ENCODE measurements around the gene HHAT. TPM values are rescaled to one million over a fixed set of nuclear protein-coding genes. Genes with fewer than 3 reads are reported as not detected.

HHAT gene
- total and polyA plus RNA-seq, 2 donors (not counting 3 experiments of a cell fraction or from before 2014, with no cell fraction given), result 2.4 to 4.3 TPM

DNA sequence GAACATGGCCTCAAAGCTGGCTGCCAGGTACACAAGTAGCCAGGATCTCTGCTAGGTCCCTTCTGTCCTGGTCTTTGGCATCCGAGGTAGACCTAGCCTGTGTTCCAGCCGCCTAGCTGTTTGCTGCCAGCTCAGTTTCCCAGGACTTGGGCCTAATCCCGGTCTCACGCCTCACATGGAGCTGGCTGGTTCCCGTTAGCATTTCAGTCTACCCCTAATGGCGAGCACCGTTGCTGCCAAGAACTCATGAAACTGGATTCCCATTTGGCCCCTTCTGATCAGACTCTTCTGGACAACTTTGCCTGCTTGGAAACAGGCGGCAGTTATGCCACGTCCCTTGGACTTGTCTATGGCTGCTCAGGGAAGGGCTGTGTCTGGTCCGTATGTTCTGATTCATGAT, 26.2 kb upstream of the HHAT start:
- no peak overlapping the region for H3K9ac ChIP-seq (replicated peaks; ENCODE audit: extremely low read depth, insufficient read depth, low read length)
- peaks cover 14 to 25% of the 10 kb centered on the region in 2 experiments for H3K27me3 ChIP-seq (ENCODE audit: control insufficient read depth in 2 of 2, insufficient read depth in 2 of 2, low read length in 2 of 2)
- no peaks in the 10 kb centered on the region for H3K4me1 ChIP-seq (ENCODE audit: control insufficient read depth, extremely low read depth, insufficient read depth, low read length)
- no peak overlapping the region for H3K4me2 ChIP-seq (ENCODE audit: insufficient read depth, low read length)
- ChIA-PET POLR2A (no interaction called here), CTCF (interaction anchor here (1.1 to 3.2 kb wide), 4 partner anchors 10 to 160 kb away, joined by 3 to 14 read pairs (median 4); no protein-coding TSS in a partner anchor)
- no peaks in the 10 kb centered on the region for H3K36me3 ChIP-seq (ENCODE audit: control insufficient read depth in 2 of 2, extremely low read depth in 1 of 2, insufficient read depth in 2 of 2, low read length in 2 of 2)
- no peak overlapping the region for H2AFZ ChIP-seq (ENCODE audit: low read depth, low read length)
- no peaks in the 10 kb centered on the region for H3K9me3 ChIP-seq (replicated peaks; ENCODE audit: control insufficient read depth, insufficient read depth, low read length)
- intact Hi-C loops (cut with micrococcal nuclease) (no loop called here), dilution Hi-C loops (cut with MboI; ENCODE audit: extremely low pct_ligation_motif_present, low sequenced_read_pairs) (no loop called here)
- no peaks in the 10 kb centered on the region for H3K79me2 ChIP-seq (ENCODE audit: control insufficient read depth, insufficient read depth, low read length)
- FAIRE-seq (no peak), DNase-seq (ENCODE audit: low read depth, low spot score) (no peak)
- H3K27ac ChIP-seq (ENCODE audit: insufficient read depth, low read depth, low read length), result no peak overlapping the region
- no peaks in the 10 kb centered on the region for H3K9me1 ChIP-seq (replicated peaks; ENCODE audit: control insufficient read depth, extremely low read depth, insufficient read depth, low read length)
- H4K20me1 ChIP-seq (replicated peaks; ENCODE audit: control insufficient read depth, extremely low read depth, insufficient read depth, low read length), result no peaks in the 10 kb centered on the region
- H3K4me3 ChIP-seq (replicated peaks in 1 of 3; ENCODE audit: insufficient read depth in 1 of 3, low read depth in 1 of 3, low read length in 3 of 3), result no peak overlapping the region
- BruUV-seq (replicated peaks), result no TSS peak
- TF ChIP-seq EZH2 (IDR thresholded peaks at IDR 0.05; ENCODE audit: borderline replicate concordance, low read depth, low read length, severe bottlenecking) (no peak), MYC (IDR thresholded peaks at IDR 0.05; ENCODE audit: low read depth, low read length) (no peak)
- TF ChIP-seq, protein P1, sequence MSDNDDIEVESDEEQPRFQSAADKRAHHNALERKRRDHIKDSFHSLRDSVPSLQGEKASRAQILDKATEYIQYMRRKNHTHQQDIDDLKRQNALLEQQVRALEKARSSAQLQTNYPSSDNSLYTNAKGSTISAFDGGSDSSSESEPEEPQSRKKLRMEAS (IDR thresholded peaks at IDR 0.05; ENCODE audit: insufficient read depth, insufficient read length), result no peak

DNA sequence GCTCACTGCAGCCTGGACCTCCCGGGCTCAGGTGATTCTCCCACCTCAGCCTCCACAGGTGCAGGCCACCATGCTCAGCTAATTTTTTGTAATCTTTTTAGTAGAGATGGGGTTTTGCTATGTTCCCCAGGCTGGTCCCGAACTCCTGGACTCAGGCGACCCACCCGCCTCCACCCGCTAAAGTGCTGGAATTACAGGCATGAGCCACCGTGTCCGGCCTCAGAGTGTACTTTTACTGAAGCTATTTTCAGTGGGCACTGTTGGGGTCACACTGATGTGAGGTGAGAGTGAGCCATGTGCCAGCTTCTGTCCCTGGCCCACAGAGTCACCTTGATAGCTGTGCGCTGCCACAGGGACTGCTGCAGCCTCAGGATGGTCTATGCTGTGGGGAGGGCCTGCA, 25.3 kb upstream of the HHAT start:
- Histone ChIP-seq H4K20me1 (replicated peaks; ENCODE audit: control insufficient read depth, extremely low read depth, insufficient read depth, low read length) (no peaks in the 10 kb centered on the region), H3K36me3 (ENCODE audit: control insufficient read depth in 2 of 2, extremely low read depth in 1 of 2, insufficient read depth in 2 of 2, low read length in 2 of 2) (no peaks in the 10 kb centered on the region), H3K4me1 (ENCODE audit: control insufficient read depth, extremely low read depth, insufficient read depth, low read length) (no peaks in the 10 kb centered on the region), H3K27me3 (ENCODE audit: control insufficient read depth in 2 of 2, insufficient read depth in 2 of 2, low read length in 2 of 2) (peaks cover 14 to 25% of the 10 kb centered on the region in 2 experiments), H3K4me2 (ENCODE audit: insufficient read depth, low read length) (no peak overlapping the region), H3K9me1 (replicated peaks; ENCODE audit: control insufficient read depth, extremely low read depth, insufficient read depth, low read length) (no peaks in the 10 kb centered on the region), H3K9me3 (replicated peaks; ENCODE audit: control insufficient read depth, insufficient read depth, low read length) (no peaks in the 10 kb centered on the region), H3K4me3 (replicated peaks in 1 of 3; ENCODE audit: insufficient read depth in 1 of 3, low read depth in 1 of 3, low read length in 3 of 3) (no peak overlapping the region), H3K79me2 (ENCODE audit: control insufficient read depth, insufficient read depth, low read length) (no peaks in the 10 kb centered on the region), H2AFZ (ENCODE audit: low read depth, low read length) (no peak overlapping the region), H3K27ac (ENCODE audit: insufficient read depth, low read depth, low read length) (no peak overlapping the region), H3K9ac (replicated peaks; ENCODE audit: extremely low read depth, insufficient read depth, low read length) (no peak overlapping the region)
- ChIA-PET POLR2A (no interaction called here), CTCF (interaction anchor here (1.3 to 3.2 kb wide), 2 partner anchors 11 to 57 kb away, joined by 4 to 14 read pairs; no protein-coding TSS in a partner anchor)
- intact Hi-C loops (cut with micrococcal nuclease) (no loop called here), dilution Hi-C loops (cut with MboI; ENCODE audit: extremely low pct_ligation_motif_present, low sequenced_read_pairs) (no loop called here)
- FAIRE-seq, result no peak
- BruUV-seq (replicated peaks), result no TSS peak
- no peak for TF ChIP-seq JUN (IDR thresholded peaks at IDR 0.05; ENCODE audit: borderline replicate concordance, insufficient read depth, insufficient read length, low read depth)
- TF ChIP-seq, protein P2, sequence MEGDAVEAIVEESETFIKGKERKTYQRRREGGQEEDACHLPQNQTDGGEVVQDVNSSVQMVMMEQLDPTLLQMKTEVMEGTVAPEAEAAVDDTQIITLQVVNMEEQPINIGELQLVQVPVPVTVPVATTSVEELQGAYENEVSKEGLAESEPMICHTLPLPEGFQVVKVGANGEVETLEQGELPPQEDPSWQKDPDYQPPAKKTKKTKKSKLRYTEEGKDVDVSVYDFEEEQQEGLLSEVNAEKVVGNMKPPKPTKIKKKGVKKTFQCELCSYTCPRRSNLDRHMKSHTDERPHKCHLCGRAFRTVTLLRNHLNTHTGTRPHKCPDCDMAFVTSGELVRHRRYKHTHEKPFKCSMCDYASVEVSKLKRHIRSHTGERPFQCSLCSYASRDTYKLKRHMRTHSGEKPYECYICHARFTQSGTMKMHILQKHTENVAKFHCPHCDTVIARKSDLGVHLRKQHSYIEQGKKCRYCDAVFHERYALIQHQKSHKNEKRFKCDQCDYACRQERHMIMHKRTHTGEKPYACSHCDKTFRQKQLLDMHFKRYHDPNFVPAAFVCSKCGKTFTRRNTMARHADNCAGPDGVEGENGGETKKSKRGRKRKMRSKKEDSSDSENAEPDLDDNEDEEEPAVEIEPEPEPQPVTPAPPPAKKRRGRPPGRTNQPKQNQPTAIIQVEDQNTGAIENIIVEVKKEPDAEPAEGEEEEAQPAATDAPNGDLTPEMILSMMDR (IDR thresholded peaks at IDR 0.05; ENCODE audit: extremely low read depth in 1 of 2, insufficient read depth in 1 of 2, low read depth in 1 of 2, low read length in 2 of 2), result no peak
- TF ChIP-seq MYC (IDR thresholded peaks at IDR 0.05; ENCODE audit: low read depth, low read length), result no peak
- no peak for TF ChIP-seq POLR2AphosphoS5 (IDR thresholded peaks at IDR 0.05; ENCODE audit: insufficient read depth, low read depth, low read length)
- TF ChIP-seq GATA2 (IDR thresholded peaks at IDR 0.05; ENCODE audit: insufficient read depth, insufficient read length, low read depth, low read length), result no peak
- no peak for DNase-seq (ENCODE audit: low read depth, low spot score)
